Effector memory CD8-positive, alpha-beta T cell (primary cell): ENCODE measurements around the gene NPTN.
"Not testable (repeated sequence)": the region's sequence is repeated elsewhere in the genome, so short reads cannot be mapped to it uniquely, and the experiment has no call there.

Experiments used
- ATAC-seq: fragments of 150-1000 bp; cut with Tn5 transposase; replicated peaks from 2 replicates; pipeline ENCODE4 v1.10.0; 2021; ENCODE audit warnings: mild to moderate bottlenecking, moderate library complexity
- DNase-seq, 3 experiments: peaks; one replicate each; pipeline ENCODE4 v3.0.0; 2021
- H3K27ac Mint-ChIP-seq, 2 donors: one replicate each; pipeline ENCODE4 v1.8.0; 2022; ENCODE audit warnings: mild to moderate bottlenecking in 2 of 2, mixed read lengths in 2 of 2, moderate library complexity in 2 of 2
- H3K27me3 Mint-ChIP-seq, 2 donors: one replicate each; pipeline ENCODE4 v1.8.0; 2022; ENCODE audit warnings: mixed read lengths in 2 of 2
- H3K36me3 Mint-ChIP-seq: one replicate; pipeline ENCODE4 v1.8.0; 2022; ENCODE audit warnings: mild to moderate bottlenecking, moderate library complexity, mixed read lengths; ENCODE audit not compliant: insufficient read depth
- H3K4me1 Mint-ChIP-seq, 2 donors: one replicate each; pipeline ENCODE4 v1.8.0; 2022; ENCODE audit warnings: low read depth in 2 of 2, mixed read lengths in 2 of 2
- H3K4me3 Mint-ChIP-seq, 2 donors: one replicate each; pipeline ENCODE4 v1.8.0; 2022; ENCODE audit warnings: mild to moderate bottlenecking in 2 of 2, mixed read lengths in 2 of 2, moderate library complexity in 2 of 2
- H3K9me3 Mint-ChIP-seq, 2 donors: one replicate each; pipeline ENCODE4 v1.8.0; 2022; ENCODE audit warnings: mixed read lengths in 2 of 2

NPTN gene

DNA sequence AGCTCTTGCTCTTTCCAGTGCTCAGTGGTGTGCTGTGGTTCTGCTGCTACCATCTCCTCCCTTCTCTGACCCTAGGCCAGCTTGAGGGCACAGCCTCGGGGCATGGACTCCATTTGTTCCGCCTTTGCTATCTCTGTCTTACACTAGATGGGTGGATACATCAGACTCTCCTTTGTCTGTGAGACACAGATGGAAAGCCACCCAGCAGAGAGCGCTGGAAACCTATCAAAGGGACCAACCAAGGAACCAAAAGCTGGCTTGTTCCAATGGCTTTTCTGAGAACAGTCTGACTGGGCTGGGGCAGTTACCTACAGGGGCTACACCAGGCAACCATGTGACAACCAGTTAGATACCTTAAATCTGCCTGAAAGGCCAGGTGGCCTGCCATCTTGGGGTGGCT is 63.8 kb downstream of the NPTN start:
- DNase-seq (no peak), ATAC-seq (no peak)
- no peaks in the 10 kb centered on the region for H3K9me3 Mint-ChIP-seq
- peaks cover 0 to 2% of the 10 kb centered on the region in 2 donors for H3K4me1 Mint-ChIP-seq
- peak overlapping the region in 1 of 2 donors; percentile 38 for H3K27ac Mint-ChIP-seq
- peaks cover 59% of the 10 kb centered on the region for H3K36me3 Mint-ChIP-seq
- no peak overlapping the region for H3K4me3 Mint-ChIP-seq
- no peaks in the 10 kb centered on the region for H3K27me3 Mint-ChIP-seq

DNA sequence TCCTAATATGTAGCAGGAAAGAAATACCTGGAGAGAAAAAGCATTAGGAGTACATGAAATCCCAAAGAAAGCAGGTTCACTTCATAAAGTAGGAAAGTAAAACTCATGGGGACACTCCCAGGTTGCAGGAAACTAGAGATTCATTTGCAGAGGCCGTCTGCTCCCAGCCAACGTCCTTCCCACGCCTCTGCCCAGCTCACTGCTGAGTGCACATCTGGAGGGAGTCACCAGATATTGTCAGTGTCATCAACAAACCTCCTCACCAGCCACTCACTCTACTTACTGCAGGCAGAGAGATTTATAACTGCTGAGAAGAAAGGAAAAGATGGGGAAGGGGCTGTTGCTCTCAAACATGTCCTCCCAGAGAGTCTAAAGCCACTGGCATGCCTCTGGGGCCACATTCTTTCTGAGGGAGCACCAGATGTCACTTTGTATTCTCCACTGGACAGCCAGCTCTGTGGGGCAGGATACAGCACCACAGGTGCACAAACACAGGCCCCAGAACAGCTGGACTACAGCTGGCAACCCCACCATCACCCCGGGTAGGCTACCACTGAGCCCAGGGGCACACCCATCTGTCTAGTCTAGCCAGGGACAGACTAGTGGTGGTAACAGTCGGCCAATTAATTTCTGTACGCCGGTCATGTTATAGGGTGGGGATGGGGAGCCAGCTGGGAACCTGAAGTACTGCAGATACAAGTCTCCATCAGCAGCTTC is 64.5 kb downstream of the NPTN start:
- DNase-seq, result no peak
- ATAC-seq, result no peak
- Mint-ChIP-seq H3K27me3 (no peaks in the 10 kb centered on the region), H3K4me1 (peaks cover 0 to 5% of the 10 kb centered on the region in 2 donors), H3K4me3 (no peak overlapping the region), H3K36me3 (peaks cover 62% of the 10 kb centered on the region), H3K9me3 (no peaks in the 10 kb centered on the region), H3K27ac (no peak overlapping the region)

GRCh38 chr15:73567020-73567419 is 66.2 kb downstream of the NPTN start:
- Mint-ChIP-seq H3K27ac (peak overlapping the region in 1 of 2 donors; percentile 15), H3K4me1 (peaks cover 0 to 5% of the 10 kb centered on the region in 2 donors), H3K36me3 (peaks cover 59% of the 10 kb centered on the region), H3K4me3 (no peak overlapping the region), H3K9me3 (no peaks in the 10 kb centered on the region), H3K27me3 (no peaks in the 10 kb centered on the region)
- ATAC-seq (no peak), DNase-seq (no peak)

DNA sequence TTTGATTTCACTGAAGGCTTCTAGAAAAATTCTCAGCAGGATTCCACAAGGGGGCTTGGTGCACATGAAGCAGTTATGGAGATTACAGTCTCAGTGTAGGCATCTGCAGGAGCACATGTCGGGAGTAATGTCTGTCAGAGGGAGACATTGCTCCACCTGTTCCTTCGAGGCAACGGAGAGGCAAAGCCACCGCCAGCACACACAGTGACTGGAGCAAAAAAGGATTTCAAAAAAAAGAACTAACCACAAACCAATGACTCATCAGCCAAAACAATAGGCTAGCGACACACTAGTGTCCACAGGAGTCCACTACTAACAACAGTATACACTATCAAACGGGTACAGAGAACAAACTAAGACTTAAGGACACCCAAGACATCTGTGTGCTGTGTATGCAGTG is 68.9 kb downstream of the NPTN start:
- Mint-ChIP-seq H3K36me3 (peaks cover 36% of the 10 kb centered on the region), H3K4me3 (no peak overlapping the region), H3K9me3 (no peaks in the 10 kb centered on the region), H3K27ac (peak overlapping the region in 1 of 2 donors; percentile 8), H3K4me1 (peaks cover 0 to 2% of the 10 kb centered on the region in 2 donors), H3K27me3 (no peaks in the 10 kb centered on the region)
- ATAC-seq (no peak), DNase-seq (no peak)

GRCh38 chr15:73560501-73561117 is 72.6 kb downstream of the NPTN start:
- Mint-ChIP-seq H3K4me1 (peaks cover 0 to 2% of the 10 kb centered on the region in 2 donors), H3K27me3 (no peaks in the 10 kb centered on the region), H3K9me3 (no peaks in the 10 kb centered on the region), H3K27ac (no peak overlapping the region), H3K4me3 (no peak overlapping the region), H3K36me3 (peaks cover 27% of the 10 kb centered on the region)
- DNase-seq (peak; percentile 5 to 6 (median 6)), ATAC-seq (peak; percentile 54)

DNA sequence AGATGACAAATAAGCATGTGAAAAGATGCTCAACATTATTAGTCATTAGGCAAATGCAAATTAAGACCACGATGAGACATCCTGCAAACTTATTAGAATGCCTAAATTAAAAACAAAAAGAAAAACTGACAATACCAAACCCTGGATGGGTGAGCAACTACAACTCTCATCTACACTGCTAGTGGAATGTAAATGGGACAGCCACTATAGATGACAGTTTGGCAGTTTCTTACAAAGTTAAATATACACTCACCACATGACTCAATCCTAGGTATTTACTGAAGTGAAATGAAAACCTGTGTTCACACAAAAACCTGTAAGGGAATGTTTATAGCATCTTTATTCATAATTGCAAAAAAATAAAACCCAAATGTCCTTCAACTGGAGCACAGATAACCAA is 74.7 kb downstream of the NPTN start:
- Mint-ChIP-seq H3K4me1 (no peaks in the 10 kb centered on the region), H3K36me3 (peaks cover 18% of the 10 kb centered on the region), H3K27ac (no peak overlapping the region), H3K4me3 (no peak overlapping the region), H3K27me3 (no peaks in the 10 kb centered on the region), H3K9me3 (no peaks in the 10 kb centered on the region)
- ATAC-seq (no peak), DNase-seq (no peak)

GRCh38 chr15:73555080-73555479 is 78.1 kb downstream of the NPTN start:
- H3K27ac Mint-ChIP-seq, result no peak overlapping the region
- no peaks in the 10 kb centered on the region for H3K4me1 Mint-ChIP-seq
- no peaks in the 10 kb centered on the region for H3K9me3 Mint-ChIP-seq
- ATAC-seq (no peak), DNase-seq (no peak)
- H3K4me3 Mint-ChIP-seq, result no peak overlapping the region
- H3K27me3 Mint-ChIP-seq, result no peaks in the 10 kb centered on the region
- H3K36me3 Mint-ChIP-seq, result peaks cover 12% of the 10 kb centered on the region

DNA sequence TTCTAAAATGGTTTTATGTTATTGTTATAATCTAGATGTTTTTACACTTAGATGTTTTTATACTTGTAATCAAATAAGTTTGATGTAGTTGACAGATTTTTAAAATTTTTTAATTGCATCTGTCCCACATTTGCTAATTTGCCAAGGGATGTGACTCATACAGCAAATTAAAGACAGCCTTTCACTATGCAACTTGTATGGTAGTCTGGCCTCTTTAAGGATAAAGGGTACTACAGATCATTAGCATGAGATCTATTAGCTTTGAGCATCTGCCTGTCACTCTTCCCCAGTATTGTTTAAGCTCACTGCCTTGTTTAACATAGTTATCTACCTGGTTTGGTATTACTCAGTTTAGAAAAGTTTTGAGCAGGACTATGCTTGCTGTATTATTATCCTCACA is 83.0 kb downstream of the NPTN start:
- Mint-ChIP-seq H3K9me3 (no peaks in the 10 kb centered on the region), H3K27ac (no peak overlapping the region), H3K4me3 (no peak overlapping the region), H3K36me3 (no peaks in the 10 kb centered on the region), H3K4me1 (no peaks in the 10 kb centered on the region), H3K27me3 (no peaks in the 10 kb centered on the region)
- ATAC-seq (no peak), DNase-seq (no peak)

DNA sequence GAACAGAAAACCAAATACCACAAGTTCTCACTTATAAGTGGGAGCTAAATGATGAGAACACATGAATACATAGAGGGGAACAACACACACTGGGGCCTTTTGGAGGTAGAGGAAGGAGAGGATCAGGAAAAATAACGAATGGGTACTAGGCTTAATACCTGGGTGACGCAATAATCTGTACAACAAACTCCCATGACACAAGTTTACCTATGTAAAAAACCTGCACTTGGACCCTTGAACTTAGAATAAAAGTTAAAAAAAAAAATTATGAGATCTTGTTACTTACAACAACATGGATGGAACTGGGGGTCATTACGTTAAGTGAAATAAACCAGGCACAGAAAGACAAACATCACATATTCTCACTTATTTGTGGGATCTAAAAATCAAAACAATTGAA is 84.3 kb downstream of the NPTN start:
- H3K4me1 Mint-ChIP-seq, H3K9me3 Mint-ChIP-seq, H3K4me3 Mint-ChIP-seq, ATAC-seq, DNase-seq, H3K27me3 Mint-ChIP-seq, H3K27ac Mint-ChIP-seq, H3K36me3 Mint-ChIP-seq: not testable (repeated sequence)

DNA sequence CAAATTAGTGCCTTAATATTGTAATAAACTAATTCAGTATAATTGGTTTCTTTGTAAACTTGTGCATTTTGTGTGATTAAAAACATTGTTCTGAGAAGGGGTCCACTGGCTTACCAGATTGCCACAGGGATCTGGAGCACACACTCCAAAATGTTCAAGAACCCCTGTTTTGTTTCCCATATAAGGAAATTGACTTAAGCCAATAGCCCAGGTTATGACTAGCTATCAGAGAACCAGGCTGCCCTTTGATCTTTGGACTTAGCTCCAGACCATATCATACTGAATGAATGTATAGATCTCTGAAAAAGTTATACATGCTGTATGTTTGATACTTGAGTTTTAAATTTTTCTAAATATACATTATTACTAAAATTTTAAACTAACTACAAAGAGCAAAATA is 91.7 kb downstream of the NPTN start:
- H3K27ac Mint-ChIP-seq, result no peak overlapping the region
- no peaks in the 10 kb centered on the region for H3K9me3 Mint-ChIP-seq
- H3K36me3 Mint-ChIP-seq, result no peaks in the 10 kb centered on the region
- no peak overlapping the region for H3K4me3 Mint-ChIP-seq
- no peaks in the 10 kb centered on the region for H3K4me1 Mint-ChIP-seq
- ATAC-seq, result no peak
- no peak for DNase-seq
- no peaks in the 10 kb centered on the region for H3K27me3 Mint-ChIP-seq

- DNase-seq (no peak), ATAC-seq (no peak)
- Mint-ChIP-seq H3K36me3 (no peaks in the 10 kb centered on the region), H3K9me3 (no peaks in the 10 kb centered on the region), H3K27me3 (no peaks in the 10 kb centered on the region), H3K27ac (no peak overlapping the region), H3K4me3 (no peak overlapping the region), H3K4me1 (no peaks in the 10 kb centered on the region)
Observed at GRCh38 chr15:73540161-73540560, 93.0 kb downstream of the NPTN start.

DNA sequence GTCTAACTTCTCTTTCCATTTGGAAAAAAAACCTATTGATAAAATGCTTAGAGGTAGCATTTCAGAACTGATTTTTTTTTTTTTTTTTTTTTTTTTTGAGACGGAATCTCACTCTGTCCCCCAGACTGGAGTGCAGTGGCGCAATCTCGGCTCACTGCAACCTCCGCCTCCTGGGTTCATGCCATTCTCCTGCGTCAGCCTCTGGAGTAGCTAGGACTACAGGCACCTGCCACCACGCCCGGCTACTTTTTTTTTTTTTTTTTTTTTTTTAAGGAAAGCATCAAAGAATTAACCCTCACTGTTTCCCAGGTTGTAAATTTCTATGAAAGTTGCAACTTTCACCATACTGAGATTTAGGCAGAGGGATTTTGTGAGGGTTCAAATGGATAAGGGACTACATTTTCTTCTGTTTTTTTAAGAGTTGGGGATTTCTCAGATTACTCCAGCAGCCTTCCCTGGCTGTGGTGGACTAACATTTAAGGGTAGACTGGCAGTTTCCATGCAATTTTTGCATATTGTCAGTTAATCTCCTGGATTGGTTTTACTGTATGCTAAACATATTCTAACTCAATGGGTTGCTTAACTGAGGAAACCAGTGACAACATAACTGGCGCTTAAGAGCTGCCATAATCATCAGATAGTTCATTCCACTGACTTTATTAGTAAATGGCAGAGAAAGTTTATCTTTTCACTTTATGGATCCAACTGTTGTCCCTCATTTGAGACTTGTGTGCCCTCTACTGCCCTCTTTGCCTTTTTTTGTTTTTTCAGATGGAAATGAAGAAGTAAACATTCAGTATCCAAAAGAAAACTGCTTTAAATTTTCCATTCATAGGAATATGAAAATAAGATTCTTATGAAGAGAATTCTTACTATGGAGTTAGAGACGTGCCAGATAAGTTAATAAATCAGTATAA is 93.7 kb downstream of the NPTN start:
- Mint-ChIP-seq H3K36me3 (no peaks in the 10 kb centered on the region), H3K27me3 (no peaks in the 10 kb centered on the region), H3K4me1 (no peaks in the 10 kb centered on the region), H3K4me3 (no peak overlapping the region), H3K9me3 (no peaks in the 10 kb centered on the region), H3K27ac (no peak overlapping the region)
- DNase-seq (no peak), ATAC-seq (no peak)

DNA sequence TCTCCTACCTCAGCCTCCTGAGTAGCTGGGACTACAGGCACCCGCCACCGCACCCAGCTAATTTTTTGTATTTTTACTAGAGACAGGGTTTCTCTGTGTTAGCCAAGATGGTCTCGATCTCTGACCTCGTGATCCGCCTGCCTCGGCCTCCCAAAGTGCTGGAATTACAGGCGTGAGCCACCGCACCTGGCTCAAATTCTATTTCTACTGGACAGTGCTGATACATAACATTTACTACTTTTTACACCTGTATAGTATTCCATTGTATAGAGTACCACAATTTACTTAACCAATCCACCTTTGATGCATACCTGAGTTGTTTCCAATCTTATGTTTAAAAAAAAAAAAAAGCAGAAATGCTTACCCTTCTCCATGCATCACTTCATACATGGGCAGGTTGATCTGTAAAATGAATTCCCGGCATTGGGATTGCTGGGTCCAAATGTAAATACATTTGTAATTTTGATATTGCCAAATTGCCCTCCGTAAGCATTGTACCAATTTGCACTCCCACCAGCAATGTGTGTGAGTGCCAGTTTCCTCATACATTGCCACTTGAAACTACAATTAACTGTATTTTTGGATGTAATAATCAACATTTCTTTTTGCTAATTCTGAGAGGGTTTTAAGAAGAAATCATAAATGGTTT is 94.5 kb downstream of the NPTN start:
- Mint-ChIP-seq H3K27ac (no peak overlapping the region), H3K4me1 (no peaks in the 10 kb centered on the region), H3K27me3 (no peaks in the 10 kb centered on the region), H3K36me3 (no peaks in the 10 kb centered on the region), H3K4me3 (no peak overlapping the region), H3K9me3 (no peaks in the 10 kb centered on the region)
- DNase-seq (no peak), ATAC-seq (no peak)
